ENCODE results near the gene FSTL1. TPM values are rescaled to one million over a fixed set of nuclear protein-coding genes. Genes with fewer than 3 reads are reported as not detected.
A peak's percentile ranks its signal among the peaks of the same experiment; 100 is the strongest.

The FSTL1 gene
- total RNA-seq, 4 donors from 2014 or later = 532 to 861 (median 705) TPM

- DNase-seq (ENCODE audit: low spot score) (no peak), ATAC-seq (ENCODE audit: low FRiP score) (no peak)
- TF ChIP-seq CTCF (IDR thresholded peaks at IDR 0.05) = no peak
These were observed 3.4 kb upstream of the FSTL1 start for GRCh38 chr3:120454076-120454689.

GRCh38 chr3:120452816-120453215 is 2.0 kb upstream of the FSTL1 start:
- no peak for TF ChIP-seq CTCF (IDR thresholded peaks at IDR 0.05)
- DNase-seq (ENCODE audit: low spot score) (no peak), ATAC-seq (ENCODE audit: low FRiP score) (no peak)

GRCh38 chr3:120451806-120452205 is 1.0 kb upstream of the FSTL1 start:
- ATAC-seq (ENCODE audit: low FRiP score) = peak; percentile 3
- no peak for TF ChIP-seq CTCF (IDR thresholded peaks at IDR 0.05)
- DNase-seq (ENCODE audit: low spot score) = no peak

- TF ChIP-seq CTCF (IDR thresholded peaks at IDR 0.05) = no peak
- ATAC-seq (ENCODE audit: low FRiP score) = peak; percentile 37
- no peak for DNase-seq (ENCODE audit: low spot score)
These were observed 525 bp upstream of the FSTL1 start for GRCh38 chr3:120451272-120451761.

GRCh38 chr3:120449701-120450599 is 842 bp downstream of the FSTL1 start:
- peak; percentile 30 for ATAC-seq (ENCODE audit: low FRiP score)
- no peak for DNase-seq (ENCODE audit: low spot score)
- TF ChIP-seq CTCF (IDR thresholded peaks at IDR 0.05) = no peak

GRCh38 chr3:120449251-120449650 is 1.5 kb downstream of the FSTL1 start:
- DNase-seq (ENCODE audit: low spot score) (no peak), ATAC-seq (ENCODE audit: low FRiP score) (no peak)
- no peak for TF ChIP-seq CTCF (IDR thresholded peaks at IDR 0.05)

Data from omental fat pad (tissue), 4 donors.